SU-DHL-6 (cell line): ENCODE measurements around the gene GFER.

Experiments used
- H2AFZ ChIP-seq: fragments of 200-600 bp; sonication (generic); 2 replicates; pipeline ENCODE4 v1.6.1; 2014; ENCODE audit warnings: low read depth, mild to moderate bottlenecking, moderate library complexity, mixed read lengths, antibody characterized with exemption, low read length; ENCODE audit not compliant: severe bottlenecking
- H3F3A ChIP-seq: fragments of 200-600 bp; shearing (Covaris generic); 2 replicates; pipeline ENCODE4 v1.6.0; 2016; ENCODE audit warnings: antibody characterized with exemption, mild to moderate bottlenecking; ENCODE audit not compliant: insufficient read depth
- H3K27ac ChIP-seq: fragments of 200-600 bp; sonication (generic); 2 replicates; pipeline ENCODE4 v1.5.1; 2016; ENCODE audit warnings: low read depth, mild to moderate bottlenecking, low read length, moderate library complexity, mixed read lengths
- H3K27me3 ChIP-seq: fragments of 200-600 bp; sonication (generic), shearing (Covaris generic); 2 replicates; pipeline ENCODE4 v1.6.0; 2014; ENCODE audit warnings: mild to moderate bottlenecking, low read length
- H3K36me3 ChIP-seq: fragments of 200-600 bp; sonication (generic); 2 replicates; pipeline ENCODE4 v1.6.1; 2014; ENCODE audit warnings: mild to moderate bottlenecking, low read length, mixed read lengths
- H3K4me2 ChIP-seq: fragments of 300-600, 200-600 bp; shearing (Covaris generic), sonication (generic); 2 replicates; pipeline ENCODE4 v1.6.0; 2014; ENCODE audit warnings: low read length, low read depth, mild to moderate bottlenecking; ENCODE audit not compliant: poor library complexity, severe bottlenecking
- H3K4me3 ChIP-seq: fragments of 200-600 bp; sonication (generic); 2 replicates; pipeline ENCODE4 v1.5.1; 2014; ENCODE audit warnings: antibody characterized with exemption, low read length, mild to moderate bottlenecking, mixed read lengths; ENCODE audit not compliant: insufficient read depth, poor library complexity, severe bottlenecking
- H3K79me2 ChIP-seq: fragments of 200-600 bp; sonication (generic); 2 replicates; pipeline ENCODE4 v1.6.1; 2014; ENCODE audit warnings: mild to moderate bottlenecking, low read length, moderate library complexity; ENCODE audit not compliant: insufficient read depth
- H3K9ac ChIP-seq: fragments of 200-600 bp; sonication (generic); 2 replicates; pipeline ENCODE4 v1.7.0; 2014; ENCODE audit warnings: mild to moderate bottlenecking, low read length
- H3K9me2 ChIP-seq: fragments of 200-600 bp; sonication (generic); replicated peaks from 2 replicates; pipeline ENCODE4 v1.6.1; 2014; ENCODE audit warnings: low read length; ENCODE audit not compliant: insufficient read depth
- H3K9me3 ChIP-seq: fragments of 200-600 bp; sonication (generic); 2 replicates; pipeline ENCODE4 v1.6.1; 2014; ENCODE audit warnings: low read length, mixed read lengths; ENCODE audit not compliant: insufficient read depth
- H4K20me1 ChIP-seq: fragments of 200-600 bp; sonication (generic); 2 replicates; pipeline ENCODE4 v1.6.1; 2014; ENCODE audit warnings: low read depth, mild to moderate bottlenecking, antibody characterized with exemption, low read length, moderate library complexity, mixed read lengths
- CTCF ChIP-seq: fragments of 200-600 bp; sonication (generic); IDR thresholded peaks from one replicate; pipeline ENCODE4 v1.5.1; 2017; ENCODE audit warnings: antibody characterized with exemption, mild to moderate bottlenecking, low read length, moderate library complexity; ENCODE audit not compliant: insufficient read depth, poor library complexity, severe bottlenecking
- EZH2phosphoT487 ChIP-seq: fragments of 200-600 bp; sonication (generic), shearing (Covaris generic); conservative IDR thresholded peaks from 2 replicates; pipeline ENCODE4 v1.6.1; 2018; ENCODE audit warnings: mild to moderate bottlenecking, antibody characterized with exemption, low read length, moderate library complexity, mixed read lengths

GFER gene

DNA sequence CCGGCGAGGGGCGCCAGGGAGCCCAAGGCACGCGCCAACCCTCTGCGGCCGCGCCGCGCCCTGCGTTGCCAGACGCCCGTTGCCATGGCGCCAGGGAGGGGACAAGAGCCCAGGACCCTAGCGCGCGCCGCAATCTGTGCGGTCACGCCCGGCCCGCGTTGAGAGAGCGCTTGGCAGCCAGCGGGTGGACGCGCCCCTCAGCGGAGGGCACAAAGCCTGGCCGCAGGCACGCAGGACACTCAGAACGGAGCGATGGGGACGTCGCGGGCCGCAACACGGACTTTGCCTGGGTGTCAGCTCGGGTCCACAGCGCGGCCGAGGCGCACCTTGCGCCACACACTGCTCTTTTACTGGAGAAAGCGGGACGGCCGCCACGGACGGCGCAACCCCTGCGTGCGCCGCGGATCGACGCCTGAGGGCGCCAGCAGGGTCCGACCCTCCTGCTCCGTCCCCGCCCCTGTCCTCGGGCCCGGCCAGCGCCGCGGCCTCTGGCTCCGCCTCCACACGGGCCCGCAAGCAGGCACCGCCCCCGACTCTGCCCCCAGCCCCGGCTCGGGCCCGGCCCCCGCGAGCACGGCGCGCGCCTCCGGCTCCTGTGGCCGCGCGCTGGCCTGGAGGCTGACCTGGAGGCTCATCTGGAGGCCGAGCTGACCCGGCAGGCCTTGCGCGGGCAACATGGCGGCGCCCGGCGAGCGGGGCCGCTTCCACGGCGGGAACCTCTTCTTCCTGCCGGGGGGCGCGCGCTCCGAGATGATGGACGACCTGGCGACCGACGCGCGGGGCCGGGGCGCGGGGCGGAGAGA lies at the start of gene GFER:
TSS of gene GFER (plus strand) at position 650 of the 803 bp plus-strand sequence. CDS start at position 676, 26 bp downstream.
- H3K4me3 ChIP-seq, result peak within 1 kb of the TSS; percentile 66
- peak within 1 kb of the TSS; percentile 71 for H3K9ac ChIP-seq
- no peaks in the 10 kb centered on the region for H3K9me3 ChIP-seq
- no peaks in the 10 kb centered on the region for H3K27me3 ChIP-seq
- TF ChIP-seq CTCF, result no peak
- no peak for TF ChIP-seq EZH2phosphoT487
- H2AFZ ChIP-seq, result no peak within 1 kb of the TSS
- H3K79me2 ChIP-seq, result no peaks in the 10 kb centered on the region
- no peaks in the 10 kb centered on the region for H3K9me2 ChIP-seq
- no peaks in the 10 kb centered on the region for H4K20me1 ChIP-seq
- no peaks in the 10 kb centered on the region for H3F3A ChIP-seq
- no peaks in the 10 kb centered on the region for H3K36me3 ChIP-seq
- H3K4me2 ChIP-seq, result peak within 1 kb of the TSS; percentile 73
- H3K27ac ChIP-seq, result no peak within 1 kb of the TSS

DNA sequence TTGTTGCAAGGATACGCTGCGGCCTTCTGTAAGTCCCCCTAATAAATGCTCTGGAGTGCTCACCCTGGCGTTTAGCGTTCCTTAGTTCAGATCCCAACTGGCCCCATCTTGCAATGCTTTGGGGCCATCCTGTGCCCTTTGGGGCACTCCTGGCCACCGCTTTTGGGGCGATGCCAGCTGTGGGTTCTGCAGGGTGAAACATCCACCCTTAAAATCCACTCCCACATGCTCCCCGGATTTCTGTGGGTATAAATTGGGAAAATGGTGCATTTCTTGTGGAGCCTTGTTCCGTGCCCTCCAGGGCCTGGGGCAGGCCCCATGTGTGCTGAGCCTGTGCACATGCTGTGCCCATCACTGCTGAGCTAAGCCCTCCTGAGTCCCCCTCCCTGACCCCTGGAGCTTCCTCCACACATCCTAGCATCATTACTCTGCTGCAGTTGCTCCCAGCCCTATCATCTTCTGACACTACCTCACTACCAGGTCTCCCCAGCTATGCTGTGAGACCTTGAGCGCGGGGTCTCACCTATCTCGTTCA lies 47.0 kb upstream of the GFER start:
- Histone ChIP-seq H3K4me2 (no peak overlapping the region), H3K4me3 (no peak overlapping the region), H3K27ac (no peak overlapping the region), H3K9ac (no peak overlapping the region), H2AFZ (no peak overlapping the region), H3K9me3 (no peaks in the 10 kb centered on the region), H4K20me1 (no peaks in the 10 kb centered on the region), H3K9me2 (no peaks in the 10 kb centered on the region), H3K27me3 (no peaks in the 10 kb centered on the region), H3K36me3 (no peaks in the 10 kb centered on the region), H3K79me2 (no peaks in the 10 kb centered on the region), H3F3A (no peaks in the 10 kb centered on the region)
- TF ChIP-seq CTCF (no peak), EZH2phosphoT487 (no peak)

- Histone ChIP-seq H3K4me3 (no peak overlapping the region), H3K27ac (no peak overlapping the region)
These were observed 45.7 kb upstream of the GFER start for GRCh38 chr16:1938316-1938715.

More at GRCh38 chr16:1938316-1938715, 45.7 kb upstream of the GFER start:
- Histone ChIP-seq H3K9me2 (no peaks in the 10 kb centered on the region), H3K9ac (no peak overlapping the region), H4K20me1 (no peaks in the 10 kb centered on the region), H3K79me2 (no peaks in the 10 kb centered on the region), H3F3A (no peaks in the 10 kb centered on the region), H3K4me2 (no peak overlapping the region), H3K36me3 (no peaks in the 10 kb centered on the region), H2AFZ (no peak overlapping the region), H3K9me3 (no peaks in the 10 kb centered on the region), H3K27me3 (no peaks in the 10 kb centered on the region)
- no peak for TF ChIP-seq EZH2phosphoT487
- TF ChIP-seq CTCF, result no peak
